GM23338 (cell line): ENCODE measurements around the gene PAPPA2.

Experiments used
- CREB1 ChIP-seq: fragments of 250-450 bp; sonication (Bioruptor Pico); IDR thresholded peaks from 2 replicates; pipeline ENCODE4 v1.5.0; 2020; ENCODE audit warnings: low read depth, mild to moderate bottlenecking, moderate library complexity
- EZH2 ChIP-seq: fragments of 200-600 bp; sonication (generic); IDR thresholded peaks from one replicate; pipeline ENCODE4 v1.8.0; 2017; ENCODE audit warnings: antibody characterized with exemption, mild to moderate bottlenecking, low read depth; ENCODE audit not compliant: unreplicated experiment
- EZH2phosphoT487 ChIP-seq: fragments of 200-600 bp; sonication (generic); IDR thresholded peaks from one replicate; pipeline ENCODE4 v1.8.1; 2018; ENCODE audit warnings: antibody characterized with exemption; ENCODE audit not compliant: unreplicated experiment
- JUNB ChIP-seq: IDR thresholded peaks from one replicate; pipeline ENCODE4 v1.6.1; 2016; ENCODE audit warnings: antibody characterized with exemption; ENCODE audit not compliant: unreplicated experiment
- POLR2AphosphoS5 ChIP-seq: IDR thresholded peaks from 2 replicates; pipeline ENCODE4 v1.6.1; 2016; ENCODE audit warnings: antibody characterized with exemption, low read depth
- ZNF331 ChIP-seq: fragments of 250-450 bp; sonication (Bioruptor Pico); IDR thresholded peaks from 2 replicates; pipeline ENCODE4 v1.5.0; 2020; ENCODE audit warnings: low read depth, mild to moderate bottlenecking, moderate library complexity
- TF ChIP-seq, protein P1 (sequence below), 2 experiments: fragments of 200-600 bp in 1 of 2; sonication (generic) in 1 of 2; conservative IDR thresholded peaks; 2 replicates each; pipeline versions ENCODE4 v1.5.1 to v1.6.1; 2016 to 2017; ENCODE audit warnings: antibody characterized with exemption in 2 of 2, low read depth in 2 of 2, mild to moderate bottlenecking in 2 of 2, moderate library complexity in 1 of 2
- TF ChIP-seq, protein P2 (sequence below): IDR thresholded peaks from one replicate; pipeline ENCODE4 v1.6.1; 2018; ENCODE audit warnings: antibody characterized with exemption; ENCODE audit not compliant: unreplicated experiment

DNA sequence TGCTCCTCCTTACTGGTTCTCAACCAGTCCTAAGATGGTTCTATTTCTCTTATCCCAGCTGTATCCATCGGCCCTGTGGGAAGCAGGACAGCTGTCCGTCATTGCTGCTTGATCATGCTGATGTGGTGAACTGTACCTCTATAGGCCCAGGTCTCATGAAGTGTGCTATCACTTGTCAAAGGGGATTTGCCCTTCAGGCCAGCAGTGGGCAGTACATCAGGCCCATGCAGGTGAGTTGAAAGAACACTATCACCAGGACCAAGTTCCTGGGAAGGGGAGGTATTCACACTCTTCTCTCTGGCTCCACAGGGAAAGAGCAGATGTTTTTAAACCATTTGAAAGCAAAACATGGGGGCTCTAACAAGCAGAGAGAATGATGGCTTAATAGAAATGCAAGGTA, 302.6 kb downstream of the PAPPA2 start:
- TF ChIP-seq, protein P1, sequence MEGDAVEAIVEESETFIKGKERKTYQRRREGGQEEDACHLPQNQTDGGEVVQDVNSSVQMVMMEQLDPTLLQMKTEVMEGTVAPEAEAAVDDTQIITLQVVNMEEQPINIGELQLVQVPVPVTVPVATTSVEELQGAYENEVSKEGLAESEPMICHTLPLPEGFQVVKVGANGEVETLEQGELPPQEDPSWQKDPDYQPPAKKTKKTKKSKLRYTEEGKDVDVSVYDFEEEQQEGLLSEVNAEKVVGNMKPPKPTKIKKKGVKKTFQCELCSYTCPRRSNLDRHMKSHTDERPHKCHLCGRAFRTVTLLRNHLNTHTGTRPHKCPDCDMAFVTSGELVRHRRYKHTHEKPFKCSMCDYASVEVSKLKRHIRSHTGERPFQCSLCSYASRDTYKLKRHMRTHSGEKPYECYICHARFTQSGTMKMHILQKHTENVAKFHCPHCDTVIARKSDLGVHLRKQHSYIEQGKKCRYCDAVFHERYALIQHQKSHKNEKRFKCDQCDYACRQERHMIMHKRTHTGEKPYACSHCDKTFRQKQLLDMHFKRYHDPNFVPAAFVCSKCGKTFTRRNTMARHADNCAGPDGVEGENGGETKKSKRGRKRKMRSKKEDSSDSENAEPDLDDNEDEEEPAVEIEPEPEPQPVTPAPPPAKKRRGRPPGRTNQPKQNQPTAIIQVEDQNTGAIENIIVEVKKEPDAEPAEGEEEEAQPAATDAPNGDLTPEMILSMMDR (conservative IDR thresholded peaks at IDR 0.05; ENCODE audit: low read depth in 2 of 2), result peak; percentile 42 to 61
- TF ChIP-seq EZH2phosphoT487 (no peak), POLR2AphosphoS5 (no peak), ZNF331 (CRISPR knock-in tag) (no peak), JUNB (no peak), CREB1 (CRISPR knock-in tag) (no peak), EZH2 (no peak)
- TF ChIP-seq, protein P2, sequence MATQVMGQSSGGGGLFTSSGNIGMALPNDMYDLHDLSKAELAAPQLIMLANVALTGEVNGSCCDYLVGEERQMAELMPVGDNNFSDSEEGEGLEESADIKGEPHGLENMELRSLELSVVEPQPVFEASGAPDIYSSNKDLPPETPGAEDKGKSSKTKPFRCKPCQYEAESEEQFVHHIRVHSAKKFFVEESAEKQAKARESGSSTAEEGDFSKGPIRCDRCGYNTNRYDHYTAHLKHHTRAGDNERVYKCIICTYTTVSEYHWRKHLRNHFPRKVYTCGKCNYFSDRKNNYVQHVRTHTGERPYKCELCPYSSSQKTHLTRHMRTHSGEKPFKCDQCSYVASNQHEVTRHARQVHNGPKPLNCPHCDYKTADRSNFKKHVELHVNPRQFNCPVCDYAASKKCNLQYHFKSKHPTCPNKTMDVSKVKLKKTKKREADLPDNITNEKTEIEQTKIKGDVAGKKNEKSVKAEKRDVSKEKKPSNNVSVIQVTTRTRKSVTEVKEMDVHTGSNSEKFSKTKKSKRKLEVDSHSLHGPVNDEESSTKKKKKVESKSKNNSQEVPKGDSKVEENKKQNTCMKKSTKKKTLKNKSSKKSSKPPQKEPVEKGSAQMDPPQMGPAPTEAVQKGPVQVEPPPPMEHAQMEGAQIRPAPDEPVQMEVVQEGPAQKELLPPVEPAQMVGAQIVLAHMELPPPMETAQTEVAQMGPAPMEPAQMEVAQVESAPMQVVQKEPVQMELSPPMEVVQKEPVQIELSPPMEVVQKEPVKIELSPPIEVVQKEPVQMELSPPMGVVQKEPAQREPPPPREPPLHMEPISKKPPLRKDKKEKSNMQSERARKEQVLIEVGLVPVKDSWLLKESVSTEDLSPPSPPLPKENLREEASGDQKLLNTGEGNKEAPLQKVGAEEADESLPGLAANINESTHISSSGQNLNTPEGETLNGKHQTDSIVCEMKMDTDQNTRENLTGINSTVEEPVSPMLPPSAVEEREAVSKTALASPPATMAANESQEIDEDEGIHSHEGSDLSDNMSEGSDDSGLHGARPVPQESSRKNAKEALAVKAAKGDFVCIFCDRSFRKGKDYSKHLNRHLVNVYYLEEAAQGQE, result no peak
